HG02642 (cell line): ENCODE results near the gene CFAP157.

Experiments
- ATAC-seq: cut with Tn5 transposase; IDR thresholded peaks from one replicate; pipeline ENCODE4 v1.9.1; 2021; ENCODE audit warnings: mild to moderate bottlenecking; ENCODE audit not compliant: unreplicated experiment, poor library complexity

CFAP157 gene

DNA sequence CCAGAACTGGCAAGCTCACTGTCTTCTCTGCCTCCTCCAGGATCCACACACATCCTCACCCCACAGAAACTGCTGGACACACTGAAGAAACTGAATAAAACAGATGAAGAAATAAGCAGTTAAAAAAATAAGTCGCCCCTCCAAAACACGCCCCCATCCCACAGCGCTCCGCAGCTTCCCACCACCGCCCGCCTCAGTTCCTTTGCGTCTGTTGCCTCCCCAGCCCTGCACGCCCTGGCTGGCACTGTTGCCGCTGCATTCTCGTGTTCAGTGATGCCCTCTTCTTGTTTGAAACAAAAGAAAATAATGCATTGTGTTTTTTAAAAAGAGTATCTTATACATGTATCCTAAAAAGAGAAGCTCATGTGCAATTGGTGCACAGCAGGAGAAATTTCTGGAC lies 16.1 kb upstream of the CFAP157 start:
- no peak for ATAC-seq

DNA sequence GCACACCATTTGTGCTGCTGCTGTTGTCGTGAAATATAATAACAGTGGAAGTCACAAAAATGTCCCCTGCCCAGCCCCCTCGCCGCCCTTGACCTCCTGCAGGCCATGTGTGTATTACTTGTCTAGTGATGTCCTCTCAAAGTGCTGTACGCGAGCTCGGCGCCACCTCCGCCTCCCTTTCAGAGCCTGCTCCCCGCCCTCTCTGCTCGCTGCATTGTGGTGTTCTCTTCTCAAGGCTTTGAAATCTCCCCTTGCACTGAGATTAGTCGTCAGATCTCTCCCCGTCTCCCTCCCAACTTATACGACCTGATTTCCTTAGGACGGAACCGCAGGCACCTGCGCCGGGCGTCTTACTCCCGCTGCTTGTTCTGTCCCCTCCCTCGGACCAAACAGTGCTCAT lies 14.7 kb upstream of the CFAP157 start:
- no peak for ATAC-seq

DNA sequence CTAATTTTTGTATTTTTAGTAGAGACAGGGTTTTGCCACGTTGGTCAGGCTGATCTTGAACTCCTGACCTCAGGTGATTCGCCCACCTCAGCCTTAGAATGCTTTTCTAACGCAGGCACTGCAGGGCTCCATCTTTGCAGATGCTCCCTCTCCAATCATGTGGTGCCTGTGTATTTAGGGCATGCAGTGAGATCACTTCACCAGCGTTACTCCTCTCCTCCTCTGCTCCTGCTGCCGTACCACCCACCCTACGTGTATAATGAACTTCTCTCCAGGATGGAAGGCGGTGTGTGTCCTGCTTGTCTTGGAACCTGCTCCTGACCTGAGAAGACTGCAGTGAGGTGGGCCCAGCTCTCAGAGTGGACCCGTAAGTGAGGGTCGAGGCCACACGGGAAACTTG lies 13.6 kb upstream of the CFAP157 start:
- ATAC-seq = no peak

DNA sequence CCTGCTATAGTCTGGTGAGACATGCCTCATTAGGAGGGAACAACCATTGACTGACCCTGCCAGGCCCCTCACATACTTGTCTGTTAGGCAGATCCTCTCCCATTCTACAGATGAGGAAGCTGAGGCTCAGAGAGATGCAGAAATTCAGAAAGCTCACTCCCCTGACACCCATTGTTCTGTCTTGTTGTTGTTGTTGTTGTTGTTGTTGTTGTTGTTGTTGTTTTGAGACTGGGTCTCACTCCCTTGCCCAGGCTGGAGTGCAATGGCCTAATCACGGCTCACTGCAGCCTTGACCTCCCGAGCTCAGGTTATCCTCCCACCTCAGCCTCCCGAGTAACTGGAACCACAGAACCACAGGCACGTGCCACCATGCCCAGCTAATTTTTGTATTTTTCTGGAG lies 13.1 kb upstream of the CFAP157 start:
- no peak for ATAC-seq

DNA sequence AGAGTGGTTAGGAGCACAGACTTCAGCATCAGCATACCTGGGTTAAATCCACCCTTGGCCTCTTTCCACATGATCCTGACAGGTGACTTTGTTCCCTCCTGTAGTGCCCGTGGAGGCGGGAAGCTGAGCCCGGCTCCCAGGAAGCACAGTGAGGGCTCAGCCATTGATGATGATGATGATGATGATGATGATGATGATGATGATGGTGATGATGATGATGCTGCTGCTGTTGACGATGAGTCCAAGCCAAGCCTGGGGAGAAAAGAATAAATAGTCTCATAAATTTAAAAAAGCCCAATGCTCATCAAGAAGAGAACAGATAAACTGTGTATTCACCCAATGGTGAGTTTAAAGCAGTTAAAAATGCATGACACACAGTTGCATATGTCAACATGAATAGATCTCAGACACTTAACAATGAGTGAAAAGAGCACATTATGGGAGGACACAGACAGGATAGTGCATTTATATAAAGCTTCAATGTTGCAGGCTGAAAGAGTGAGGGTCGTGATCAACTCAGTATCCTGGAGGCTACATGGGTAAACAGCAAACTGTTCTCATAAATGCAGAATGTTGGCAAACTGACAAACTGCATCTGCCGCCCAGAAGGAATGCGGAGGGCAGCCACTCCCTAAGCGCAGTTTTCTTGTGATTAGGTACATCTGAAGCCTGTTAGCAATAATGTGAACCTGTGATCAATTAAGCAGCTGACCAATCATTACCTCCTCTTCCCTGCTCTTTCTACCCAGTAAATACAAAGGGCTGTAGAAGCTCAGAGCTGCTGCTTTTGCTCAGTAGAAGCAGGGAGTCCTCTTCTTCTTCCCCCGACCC lies 11.7 kb upstream of the CFAP157 start:
- no peak for ATAC-seq

DNA sequence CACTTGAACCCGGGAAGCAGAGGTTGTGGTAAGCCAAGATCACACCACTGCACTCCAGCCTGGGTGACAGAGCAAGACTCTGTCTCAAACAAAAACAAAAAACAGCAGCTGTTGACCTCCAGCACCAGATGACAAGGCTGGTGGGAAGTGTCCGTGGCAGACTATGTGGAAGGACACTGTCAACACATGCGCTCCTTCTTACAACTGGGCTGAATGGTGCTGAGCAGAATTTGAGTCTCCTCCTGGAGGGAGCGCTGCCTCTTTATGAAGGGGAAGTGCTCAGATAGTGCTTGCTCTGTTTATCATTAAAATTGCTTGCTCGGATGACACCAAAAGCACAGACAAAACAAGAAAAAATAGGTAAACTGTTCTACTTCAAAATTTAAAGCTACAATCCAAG lies 9.2 kb upstream of the CFAP157 start:
- no peak for ATAC-seq

DNA sequence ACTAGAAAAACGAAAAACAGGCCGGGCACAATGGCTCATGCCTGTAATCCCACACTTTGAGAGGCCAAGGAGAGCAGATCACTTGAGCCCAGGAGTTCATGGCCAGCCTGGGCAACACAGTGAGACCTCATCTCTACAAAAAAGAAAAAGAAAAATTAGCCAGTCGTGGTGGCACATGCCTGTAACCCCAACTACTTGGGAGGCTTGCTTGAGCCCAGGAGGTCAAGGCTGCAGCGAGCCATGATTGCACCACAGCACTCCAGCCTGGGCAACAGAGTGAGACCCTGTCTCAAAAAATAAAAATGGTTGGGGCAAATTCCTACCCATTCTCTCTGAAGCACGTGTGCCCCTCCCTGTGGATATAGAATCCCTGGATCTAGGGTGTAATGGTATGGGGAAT lies 8.4 kb upstream of the CFAP157 start:
- ATAC-seq = no peak

DNA sequence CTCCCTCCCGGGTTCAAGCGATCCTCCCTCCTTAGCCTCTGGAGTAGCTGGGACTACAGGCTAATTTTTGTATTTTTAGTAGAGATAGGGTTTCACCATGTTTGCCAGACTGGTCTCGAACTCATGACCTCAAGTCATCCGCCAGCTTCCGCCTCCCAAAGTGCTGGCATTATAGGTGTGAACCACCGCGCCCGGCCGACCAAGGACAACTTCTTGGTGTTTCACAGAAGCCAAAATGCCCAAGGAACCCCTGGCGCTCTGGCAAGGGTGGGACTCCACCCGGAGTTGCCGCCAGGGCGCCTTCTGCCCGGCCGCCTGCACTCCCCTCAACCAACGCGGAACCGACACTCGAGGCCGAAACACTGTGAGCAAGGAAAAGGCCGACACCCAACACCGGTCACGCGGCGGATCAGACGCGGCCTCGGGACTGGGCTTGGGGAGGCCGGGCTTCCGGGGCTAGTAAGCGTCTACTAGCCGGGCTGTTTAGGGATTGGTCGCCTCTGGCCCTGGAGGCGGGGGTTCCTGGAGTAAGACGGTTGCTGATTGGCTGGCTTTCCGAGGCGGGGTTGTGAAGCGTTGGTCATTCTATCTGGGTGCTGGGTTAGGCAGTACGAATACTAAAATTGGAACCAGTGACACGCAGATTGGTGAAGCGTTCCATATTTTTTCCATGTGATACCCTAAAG lies 7.7 kb upstream of the CFAP157 start:
- ATAC-seq = peak; percentile 93

DNA sequence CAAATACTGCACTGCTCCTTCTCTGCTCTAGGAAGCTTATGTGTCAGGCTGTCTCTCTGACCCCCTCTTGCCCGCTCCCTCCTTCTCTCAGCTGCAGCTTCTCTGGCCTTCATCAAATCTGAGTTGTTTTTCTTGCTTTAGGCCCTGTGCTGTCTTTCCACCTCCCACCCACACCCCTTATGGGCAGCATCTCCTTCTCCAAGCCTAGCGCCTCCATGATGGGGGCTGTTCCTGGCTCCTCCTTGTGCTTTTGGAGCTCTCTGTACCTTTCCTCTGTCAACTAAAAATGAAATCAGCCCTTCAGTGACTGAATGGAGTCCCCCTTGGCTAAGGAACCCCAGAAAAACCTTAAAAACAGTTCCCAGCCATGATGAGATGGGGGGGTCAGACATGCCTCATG lies 6.6 kb upstream of the CFAP157 start:
- no peak for ATAC-seq

DNA sequence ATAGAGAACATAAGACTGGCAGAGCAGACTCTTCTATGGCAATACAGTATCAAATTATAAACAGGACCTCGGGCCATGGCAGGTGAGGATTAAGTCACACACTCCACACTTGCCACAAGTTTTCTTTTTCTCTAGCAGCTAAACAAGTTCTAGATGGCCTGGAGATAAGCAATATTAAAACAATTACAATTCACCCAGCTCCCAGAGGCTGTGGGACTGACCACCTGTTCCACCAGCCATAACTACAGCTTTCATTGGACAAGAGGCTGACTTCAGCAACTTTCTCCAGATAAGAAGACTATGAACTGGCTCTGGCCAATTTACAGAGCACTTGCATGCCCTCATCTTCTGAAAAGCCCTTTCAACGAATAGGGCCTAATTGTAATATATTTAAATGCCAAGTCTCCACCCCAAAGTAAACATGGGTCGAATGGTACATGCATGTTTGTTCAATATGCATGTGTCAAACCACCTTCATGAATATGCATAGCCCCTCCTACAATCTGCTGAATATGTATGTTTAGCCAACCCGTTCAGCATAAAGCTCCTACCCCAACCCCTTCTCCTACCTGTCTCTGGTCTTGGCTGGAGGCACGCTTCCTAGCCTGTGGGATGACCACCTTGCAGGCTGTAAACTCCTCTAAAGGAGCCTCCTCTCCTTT lies 6.1 kb upstream of the CFAP157 start:
- ATAC-seq = no peak

DNA sequence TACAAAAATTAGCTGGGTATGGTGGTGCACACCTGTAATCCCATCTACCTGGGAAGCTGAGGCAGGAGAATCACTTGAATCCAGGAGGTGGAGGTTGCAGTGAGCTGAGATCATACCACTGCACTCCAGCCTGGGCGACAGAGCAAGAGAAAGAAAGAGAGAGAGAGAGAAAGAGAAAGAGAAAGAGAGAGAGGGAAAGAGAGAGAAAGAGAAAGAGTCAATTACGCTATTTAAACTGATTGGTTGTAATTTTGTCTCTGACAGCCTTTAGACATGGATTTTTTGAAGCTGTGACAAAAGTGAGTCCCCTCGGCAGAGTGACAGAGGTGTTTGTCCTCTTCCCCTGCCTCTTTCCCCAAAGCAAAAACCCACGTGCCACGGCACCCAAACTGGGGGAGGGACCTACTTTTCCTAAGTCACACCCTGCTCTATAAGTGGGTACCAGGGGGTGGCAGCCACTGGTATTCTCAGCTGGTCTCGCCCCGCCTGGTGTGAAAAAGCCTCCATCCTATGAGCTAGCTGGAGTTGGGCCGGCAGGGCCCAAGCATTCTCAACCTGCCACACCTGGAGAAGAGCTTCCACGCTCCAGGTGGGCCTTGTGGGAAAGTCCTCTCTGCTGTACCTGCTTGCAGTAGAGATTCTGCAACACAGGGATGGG lies 3.4 kb upstream of the CFAP157 start:
- no peak for ATAC-seq

DNA sequence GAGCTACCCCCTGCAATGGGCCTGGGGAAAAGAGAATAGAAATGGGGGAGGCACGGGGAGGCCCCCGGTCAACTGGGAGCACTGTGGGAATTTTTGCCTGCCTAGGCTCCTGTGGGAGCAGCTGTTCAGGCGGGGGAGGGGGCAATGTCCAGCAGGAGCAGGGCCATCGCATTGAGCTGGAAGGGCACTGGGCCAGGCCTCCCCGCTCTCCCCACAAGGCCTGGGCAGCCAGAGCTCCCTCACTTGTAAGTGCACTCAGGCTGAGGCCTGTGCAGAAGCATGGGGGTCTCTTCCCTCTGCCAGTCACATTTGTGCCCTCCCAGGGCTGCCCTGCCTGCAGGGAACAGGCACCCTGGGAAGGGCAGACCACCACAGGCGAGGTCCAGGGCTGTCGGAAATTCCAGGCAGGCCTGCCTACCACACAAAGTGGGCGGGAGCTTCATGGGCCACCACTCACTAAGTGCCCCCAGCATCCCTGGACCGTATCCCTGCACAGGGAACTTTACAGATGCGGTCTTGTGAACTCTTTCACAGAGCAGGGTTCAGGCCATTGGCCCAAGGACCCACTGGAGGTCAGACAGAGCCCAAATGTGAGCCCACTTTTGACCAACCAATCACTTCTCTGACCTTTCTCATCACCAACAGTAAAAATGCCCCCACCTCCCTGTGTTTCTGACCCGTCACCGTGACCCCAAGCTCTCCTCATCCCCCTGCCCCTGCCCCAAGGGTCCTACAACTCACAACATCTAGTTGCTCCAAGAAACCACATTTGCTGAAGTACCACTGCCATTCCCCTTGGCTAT lies 1.0 kb upstream of the CFAP157 start:
- no peak for ATAC-seq

DNA sequence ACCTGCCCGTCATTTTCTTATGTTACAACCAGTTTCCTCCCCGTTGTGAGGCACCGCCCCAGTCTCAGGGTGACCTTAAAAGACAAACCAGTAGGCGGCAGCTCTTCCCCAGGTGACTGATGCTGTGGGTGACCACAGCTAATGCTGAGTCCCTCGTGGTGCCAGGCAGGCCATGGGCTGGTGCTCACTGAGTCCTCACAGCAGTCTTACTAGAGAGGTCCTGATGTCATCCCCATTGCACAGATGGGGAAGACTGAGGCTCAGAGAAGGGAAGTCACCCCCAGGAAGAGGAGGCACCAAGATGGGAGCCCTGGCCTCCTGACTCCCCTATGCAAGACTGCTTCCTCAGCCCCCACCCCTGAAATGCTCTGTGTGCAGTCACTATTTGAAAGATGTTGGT lies 978 bp downstream of the CFAP157 start:
- no peak for ATAC-seq

DNA sequence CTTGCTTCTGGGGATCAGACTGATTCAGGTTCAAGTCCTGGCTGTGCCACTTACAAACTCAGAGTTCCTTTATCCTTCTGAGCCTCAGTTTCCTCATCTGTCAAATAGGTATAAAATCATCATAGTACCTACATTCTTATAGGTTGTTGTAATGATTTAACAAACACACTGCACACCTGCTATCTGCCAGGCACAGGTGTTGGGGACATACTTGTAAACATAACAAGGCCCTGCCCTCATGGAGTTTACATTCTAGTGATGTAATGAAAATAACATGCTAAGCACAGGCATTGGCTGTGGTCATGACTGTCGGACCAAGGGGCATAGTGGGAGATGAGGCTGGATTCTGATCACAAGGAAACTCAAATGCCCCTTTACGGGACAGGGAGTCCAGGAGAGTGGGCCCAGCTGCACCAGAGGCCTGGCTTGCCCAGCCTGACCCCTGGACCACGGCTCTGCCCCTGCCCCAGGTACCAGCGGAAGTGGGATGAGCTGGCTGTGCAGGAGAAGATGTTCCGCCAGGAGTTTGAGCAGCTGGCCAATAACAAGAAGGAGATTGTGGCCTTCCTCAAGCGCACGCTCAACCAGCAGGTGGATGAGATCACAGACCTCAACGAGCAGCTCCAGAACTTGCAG lies 2.3 kb downstream of the CFAP157 start:
- ATAC-seq = no peak

DNA sequence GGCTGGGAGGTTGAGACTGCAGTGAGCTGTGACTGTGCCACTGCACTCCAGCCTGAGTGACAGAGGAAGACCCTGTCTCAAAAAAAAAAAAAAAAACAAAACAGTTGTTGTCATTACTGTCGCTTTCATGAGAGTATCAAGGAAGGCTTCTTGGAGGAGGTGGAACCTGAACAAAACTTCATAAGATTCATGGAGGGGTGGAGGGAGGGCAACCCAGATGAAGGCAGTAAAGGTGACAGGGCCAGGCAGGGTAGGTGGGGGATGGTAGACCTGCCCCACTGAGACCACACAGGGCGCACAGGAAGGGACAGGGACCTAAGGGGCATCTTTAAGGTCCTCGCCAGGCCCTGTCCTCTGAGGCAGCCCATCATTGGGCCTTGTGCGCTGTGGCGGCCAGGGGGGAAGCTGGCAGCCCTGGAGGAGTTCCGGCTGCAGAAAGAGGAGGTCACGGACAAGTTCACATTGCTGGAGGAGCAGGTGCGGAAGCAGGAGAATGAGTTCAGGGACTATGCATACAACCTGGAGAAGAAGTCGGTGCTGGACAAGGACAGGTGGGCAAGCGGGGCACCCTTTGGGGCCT lies 3.5 kb downstream of the CFAP157 start:
- ATAC-seq = no peak

DNA sequence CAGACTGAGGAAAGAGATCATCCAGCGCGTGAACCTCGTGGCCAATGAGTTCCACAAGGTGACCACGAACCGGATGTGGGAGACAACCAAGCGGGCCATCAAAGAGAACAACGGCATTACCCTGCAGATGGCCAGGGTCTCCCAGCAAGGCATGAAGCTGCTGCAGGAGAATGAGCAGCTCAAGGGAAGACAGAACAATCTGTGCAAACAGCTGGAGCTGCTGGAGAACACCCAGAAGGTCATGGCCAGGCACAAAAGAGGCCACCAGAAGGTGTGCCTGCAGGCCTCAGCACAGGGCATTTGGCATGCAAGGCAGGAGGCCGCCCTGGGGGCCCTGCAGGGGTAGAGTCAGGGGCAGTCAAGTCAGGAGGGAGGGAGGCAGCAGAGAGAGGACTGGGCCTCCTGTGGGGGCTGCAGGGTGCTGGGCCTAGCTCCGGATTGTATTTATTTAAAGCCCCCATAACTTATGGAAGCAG lies 4.5 kb downstream of the CFAP157 start:
- ATAC-seq = no peak

DNA sequence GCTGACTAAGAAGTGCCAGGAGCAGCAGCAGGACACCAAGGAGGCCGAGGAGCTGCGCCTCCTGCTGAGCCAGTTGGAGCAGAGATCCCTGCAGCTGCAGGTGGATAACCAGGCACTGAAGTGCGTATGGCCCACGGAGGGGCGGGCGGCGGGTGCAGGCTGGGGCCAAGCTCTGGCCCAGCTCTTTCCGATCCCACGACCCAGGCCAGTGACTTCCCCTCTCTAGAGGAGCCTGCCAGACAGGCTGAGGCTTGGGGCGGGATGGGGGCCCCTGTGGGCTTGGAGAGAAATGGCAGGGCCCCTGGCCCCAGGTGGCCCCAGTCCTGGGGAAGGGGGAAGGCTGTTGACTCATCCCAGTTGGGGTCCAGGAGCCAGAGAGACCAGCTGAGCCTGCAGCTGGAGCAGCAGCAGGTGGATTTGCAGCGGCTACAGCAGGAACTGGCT lies 5.1 kb downstream of the CFAP157 start:
- no peak for ATAC-seq

DNA sequence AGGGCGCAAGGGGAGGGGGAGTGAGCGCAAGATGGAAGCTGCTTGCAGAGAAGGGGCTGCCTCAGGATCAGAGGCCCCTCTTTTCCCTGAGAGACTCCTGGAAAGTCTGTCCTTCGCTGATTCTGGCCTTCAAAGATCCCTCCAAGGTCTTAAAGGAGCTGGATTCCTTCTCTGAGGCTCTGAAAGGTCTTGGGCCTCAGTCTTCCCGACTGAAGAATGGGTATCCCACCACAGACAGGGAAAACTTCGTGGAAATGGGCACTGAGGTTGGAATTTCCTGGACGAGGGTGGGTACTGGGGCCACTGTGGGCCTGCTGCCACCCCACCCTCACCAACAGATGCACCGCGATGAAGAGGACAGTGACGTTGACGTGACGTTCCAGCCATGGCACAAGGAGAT lies 5.6 kb downstream of the CFAP157 start:
- ATAC-seq = no peak

DNA sequence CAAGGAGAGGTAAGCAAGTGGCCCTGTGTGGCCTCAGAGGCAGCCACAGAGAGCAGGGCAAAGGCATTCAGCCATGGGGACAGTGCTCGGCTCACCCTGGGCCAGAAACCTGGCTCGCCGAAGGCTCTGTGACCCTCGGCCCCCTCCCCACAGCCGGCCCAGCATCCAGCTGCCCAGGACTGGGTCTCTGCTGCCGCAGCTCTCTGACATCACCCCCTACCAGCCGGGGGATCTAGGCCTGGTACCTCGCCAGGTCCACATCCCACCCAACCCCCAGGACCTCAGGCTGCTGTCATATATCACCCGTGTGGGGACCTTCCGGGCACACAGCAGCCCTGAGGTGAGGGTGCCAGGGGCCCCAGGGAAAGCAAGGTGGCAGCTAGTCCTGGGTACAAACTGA lies 6.1 kb downstream of the CFAP157 start:
- ATAC-seq = no peak
